SK-N-SH treated with all-trans-retinoic acid at 6 μM for 48 hours (cell line): ENCODE results near the gene ASCC1.

Experiments
- ARNTL ChIP-seq: fragments of 450-650 bp; formaldehyde crosslinking; IDR thresholded peaks from 2 replicates; pipeline ENCODE4 v1.5.0; 2020; ENCODE audit warnings: low read depth, mild to moderate bottlenecking, moderate library complexity, borderline replicate concordance
- CSDC2 ChIP-seq: fragments of 250-450 bp; sonication (Bioruptor Pico); IDR thresholded peaks from 2 replicates; pipeline ENCODE4 v1.5.0; 2020; ENCODE audit warnings: mild to moderate bottlenecking, moderate library complexity
- ISL1 ChIP-seq: fragments of 250-450 bp; sonication (Bioruptor Pico); IDR thresholded peaks from 2 replicates; pipeline ENCODE4 v2.1.2; 2022; ENCODE audit warnings: mild to moderate bottlenecking, moderate library complexity
- TF ChIP-seq, protein P1 (sequence below): fragments of 250-450 bp; sonication (Bioruptor Pico); IDR thresholded peaks from 2 replicates; pipeline ENCODE4 v1.5.1; 2021; ENCODE audit warnings: mild to moderate bottlenecking, moderate library complexity
- TF ChIP-seq, protein P2 (sequence below): fragments of 250-450 bp; sonication (Bioruptor Pico); IDR thresholded peaks from 2 replicates; pipeline ENCODE4 v1.8.0; 2020; ENCODE audit warnings: mild to moderate bottlenecking, moderate library complexity, borderline replicate concordance

- TF ChIP-seq, protein P1, sequence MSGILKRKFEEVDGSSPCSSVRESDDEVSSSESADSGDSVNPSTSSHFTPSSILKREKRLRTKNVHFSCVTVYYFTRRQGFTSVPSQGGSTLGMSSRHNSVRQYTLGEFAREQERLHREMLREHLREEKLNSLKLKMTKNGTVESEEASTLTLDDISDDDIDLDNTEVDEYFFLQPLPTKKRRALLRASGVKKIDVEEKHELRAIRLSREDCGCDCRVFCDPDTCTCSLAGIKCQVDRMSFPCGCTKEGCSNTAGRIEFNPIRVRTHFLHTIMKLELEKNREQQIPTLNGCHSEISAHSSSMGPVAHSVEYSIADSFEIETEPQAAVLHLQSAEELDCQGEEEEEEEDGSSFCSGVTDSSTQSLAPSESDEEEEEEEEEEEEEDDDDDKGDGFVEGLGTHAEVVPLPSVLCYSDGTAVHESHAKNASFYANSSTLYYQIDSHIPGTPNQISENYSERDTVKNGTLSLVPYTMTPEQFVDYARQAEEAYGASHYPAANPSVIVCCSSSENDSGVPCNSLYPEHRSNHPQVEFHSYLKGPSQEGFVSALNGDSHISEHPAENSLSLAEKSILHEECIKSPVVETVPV (CRISPR knock-in tag), result no peak
- TF ChIP-seq CSDC2 (CRISPR knock-in tag) (no peak), ISL1 (CRISPR knock-in tag) (no peak), ARNTL (CRISPR knock-in tag) (no peak)
- TF ChIP-seq, protein P2, sequence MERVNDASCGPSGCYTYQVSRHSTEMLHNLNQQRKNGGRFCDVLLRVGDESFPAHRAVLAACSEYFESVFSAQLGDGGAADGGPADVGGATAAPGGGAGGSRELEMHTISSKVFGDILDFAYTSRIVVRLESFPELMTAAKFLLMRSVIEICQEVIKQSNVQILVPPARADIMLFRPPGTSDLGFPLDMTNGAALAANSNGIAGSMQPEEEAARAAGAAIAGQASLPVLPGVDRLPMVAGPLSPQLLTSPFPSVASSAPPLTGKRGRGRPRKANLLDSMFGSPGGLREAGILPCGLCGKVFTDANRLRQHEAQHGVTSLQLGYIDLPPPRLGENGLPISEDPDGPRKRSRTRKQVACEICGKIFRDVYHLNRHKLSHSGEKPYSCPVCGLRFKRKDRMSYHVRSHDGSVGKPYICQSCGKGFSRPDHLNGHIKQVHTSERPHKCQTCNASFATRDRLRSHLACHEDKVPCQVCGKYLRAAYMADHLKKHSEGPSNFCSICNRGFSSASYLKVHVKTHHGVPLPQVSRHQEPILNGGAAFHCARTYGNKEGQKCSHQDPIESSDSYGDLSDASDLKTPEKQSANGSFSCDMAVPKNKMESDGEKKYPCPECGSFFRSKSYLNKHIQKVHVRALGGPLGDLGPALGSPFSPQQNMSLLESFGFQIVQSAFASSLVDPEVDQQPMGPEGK (CRISPR knock-in tag), result no peak
Observed at GRCh38 chr10:72152286-72152685, 63.8 kb downstream of the ASCC1 start.
